SK-N-MC (cell line): ENCODE data around the gene NUTM2F.
"Not testable (repeated sequence)": the region's sequence is repeated elsewhere in the genome, so short reads cannot be mapped to it uniquely, and the experiment has no call there.

Source experiments
- EZH2 ChIP-seq: fragments of 200-600 bp; sonication (generic); IDR thresholded peaks from one replicate; pipeline ENCODE4 v1.6.1; 2017; ENCODE audit warnings: antibody characterized with exemption
- FOXP2 ChIP-seq: optimal IDR thresholded peaks from 2 replicates; pipeline ENCODE3; 2011; ENCODE audit warnings: mild to moderate bottlenecking, moderate library complexity; ENCODE audit not compliant: insufficient read depth; ENCODE audit errors: extremely low read length, control extremely low read depth
- POLR2AphosphoS5 ChIP-seq: IDR thresholded peaks from 2 replicates; pipeline ENCODE4 v1.6.1; 2012; ENCODE audit warnings: mild to moderate bottlenecking, low read depth, low read length, borderline replicate concordance

- TF ChIP-seq EZH2, POLR2AphosphoS5, FOXP2: not testable (repeated sequence)
These were observed 6.0 kb downstream of the NUTM2F start for GRCh38 chr9:94322342-94322940.
